ENCODE data around the gene LCORL. TPM values are rescaled to one million over a fixed set of nuclear protein-coding genes. Genes with fewer than 3 reads are reported as not detected.

LCORL gene
- polyA plus RNA-seq, 2 of the 4 experiments (the other 2 are of a cell fraction) = 6.4 to 9.7 TPM

DNA sequence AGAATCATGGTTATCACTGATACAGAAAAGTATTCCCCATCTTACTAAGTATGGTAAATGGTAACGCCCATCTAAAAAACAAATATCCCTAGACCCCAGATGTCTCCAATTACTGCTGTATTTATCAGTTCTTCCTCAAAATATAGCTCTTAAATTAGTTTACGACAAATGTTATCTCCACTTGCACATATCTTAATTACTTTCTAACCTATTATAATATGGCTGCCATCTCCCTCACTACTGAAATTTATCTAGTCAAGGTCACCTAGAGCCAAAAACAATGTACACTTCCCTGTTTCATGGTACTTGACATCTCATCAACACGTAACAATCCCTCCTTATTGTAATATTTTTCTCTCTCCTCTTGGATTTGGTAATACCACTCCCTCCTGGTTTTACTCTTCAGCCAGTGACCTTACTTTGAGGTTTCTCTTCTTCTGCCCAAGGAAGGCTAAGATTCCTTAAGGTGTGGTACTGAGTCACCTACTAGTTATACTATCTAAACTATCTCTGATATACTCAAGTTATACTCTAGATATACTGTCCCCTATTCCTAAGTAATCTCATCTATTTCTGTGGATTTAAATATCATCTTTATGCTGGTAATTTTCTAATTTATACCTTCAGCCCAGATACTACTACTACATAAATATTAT is 8.6 kb downstream of the LCORL start:
- FAIRE-seq (no peak), DNase-seq (ENCODE audit: low read depth in 1 of 2, low spot score in 1 of 2) (no peak), ATAC-seq (no peak)
- no peak for TF ChIP-seq CHD2 (IDR thresholded peaks at IDR 0.05; ENCODE audit: low read length, partially characterized antibody)
- no peak for TF ChIP-seq PHF8 (IDR thresholded peaks at IDR 0.05; ENCODE audit: borderline replicate concordance, low read depth)
- TF ChIP-seq BHLHE40 (IDR thresholded peaks at IDR 0.05; ENCODE audit: low read depth, low read length) = no peak
- TF ChIP-seq, protein P1, sequence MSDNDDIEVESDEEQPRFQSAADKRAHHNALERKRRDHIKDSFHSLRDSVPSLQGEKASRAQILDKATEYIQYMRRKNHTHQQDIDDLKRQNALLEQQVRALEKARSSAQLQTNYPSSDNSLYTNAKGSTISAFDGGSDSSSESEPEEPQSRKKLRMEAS (IDR thresholded peaks at IDR 0.05) = no peak
- no peak for TF ChIP-seq EHF (CRISPR knock-in tag; IDR thresholded peaks at IDR 0.05)
- TF ChIP-seq, protein P2, sequence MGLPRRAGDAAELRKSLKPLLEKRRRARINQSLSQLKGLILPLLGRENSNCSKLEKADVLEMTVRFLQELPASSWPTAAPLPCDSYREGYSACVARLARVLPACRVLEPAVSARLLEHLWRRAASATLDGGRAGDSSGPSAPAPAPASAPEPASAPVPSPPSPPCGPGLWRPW (IDR thresholded peaks at IDR 0.05) = no peak
- TF ChIP-seq, protein P3, sequence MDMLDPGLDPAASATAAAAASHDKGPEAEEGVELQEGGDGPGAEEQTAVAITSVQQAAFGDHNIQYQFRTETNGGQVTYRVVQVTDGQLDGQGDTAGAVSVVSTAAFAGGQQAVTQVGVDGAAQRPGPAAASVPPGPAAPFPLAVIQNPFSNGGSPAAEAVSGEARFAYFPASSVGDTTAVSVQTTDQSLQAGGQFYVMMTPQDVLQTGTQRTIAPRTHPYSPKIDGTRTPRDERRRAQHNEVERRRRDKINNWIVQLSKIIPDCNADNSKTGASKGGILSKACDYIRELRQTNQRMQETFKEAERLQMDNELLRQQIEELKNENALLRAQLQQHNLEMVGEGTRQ (IDR thresholded peaks at IDR 0.05) = no peak
- TF ChIP-seq MAFK (IDR thresholded peaks at IDR 0.05; ENCODE audit: partially characterized antibody) = no peak
- no peak for TF ChIP-seq SREBF2 (IDR thresholded peaks at IDR 0.05)
- no peak for TF ChIP-seq FOSB (CRISPR knock-in tag; IDR thresholded peaks at IDR 0.05)
- no peak for TF ChIP-seq HOXB13 (CRISPR knock-in tag; IDR thresholded peaks at IDR 0.05; ENCODE audit: low read depth)
- TF ChIP-seq, protein P4, sequence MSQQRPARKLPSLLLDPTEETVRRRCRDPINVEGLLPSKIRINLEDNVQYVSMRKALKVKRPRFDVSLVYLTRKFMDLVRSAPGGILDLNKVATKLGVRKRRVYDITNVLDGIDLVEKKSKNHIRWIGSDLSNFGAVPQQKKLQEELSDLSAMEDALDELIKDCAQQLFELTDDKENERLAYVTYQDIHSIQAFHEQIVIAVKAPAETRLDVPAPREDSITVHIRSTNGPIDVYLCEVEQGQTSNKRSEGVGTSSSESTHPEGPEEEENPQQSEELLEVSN (IDR thresholded peaks at IDR 0.05; ENCODE audit: borderline replicate concordance, low read depth) = no peak
- TF ChIP-seq ZFP36 (IDR thresholded peaks at IDR 0.05; ENCODE audit: borderline replicate concordance, partially characterized antibody) = no peak
- no peak for TF ChIP-seq JUN (IDR thresholded peaks at IDR 0.05)
- TF ChIP-seq ESRRA (IDR thresholded peaks at IDR 0.05; ENCODE audit: borderline replicate concordance, low read length) = no peak
- no peak for TF ChIP-seq HEYL (CRISPR knock-in tag; IDR thresholded peaks at IDR 0.05)
- TF ChIP-seq POLR2AphosphoS2 (conservative IDR thresholded peaks at IDR 0.05; ENCODE audit: low read length) = no peak
- Histone ChIP-seq H3K9me3 (no peaks in the 10 kb centered on the region), H3K4me2 (no peak overlapping the region), H3K4me3 (no peak overlapping the region), H3K4me1 (no peaks in the 10 kb centered on the region), H3K27ac (no peak overlapping the region)
- CTCF ChIA-PET = interaction anchor here (0.7 kb wide), 1 partner anchor 9 kb away, joined by 3 read pairs; no protein-coding TSS in a partner anchor
- 94% methylated on average over 3 of the region's 3 CpGs for WGBS (ENCODE audit: missing lambda C conversion rate)
- POLR2A ChIA-PET = no interaction called here

DNA sequence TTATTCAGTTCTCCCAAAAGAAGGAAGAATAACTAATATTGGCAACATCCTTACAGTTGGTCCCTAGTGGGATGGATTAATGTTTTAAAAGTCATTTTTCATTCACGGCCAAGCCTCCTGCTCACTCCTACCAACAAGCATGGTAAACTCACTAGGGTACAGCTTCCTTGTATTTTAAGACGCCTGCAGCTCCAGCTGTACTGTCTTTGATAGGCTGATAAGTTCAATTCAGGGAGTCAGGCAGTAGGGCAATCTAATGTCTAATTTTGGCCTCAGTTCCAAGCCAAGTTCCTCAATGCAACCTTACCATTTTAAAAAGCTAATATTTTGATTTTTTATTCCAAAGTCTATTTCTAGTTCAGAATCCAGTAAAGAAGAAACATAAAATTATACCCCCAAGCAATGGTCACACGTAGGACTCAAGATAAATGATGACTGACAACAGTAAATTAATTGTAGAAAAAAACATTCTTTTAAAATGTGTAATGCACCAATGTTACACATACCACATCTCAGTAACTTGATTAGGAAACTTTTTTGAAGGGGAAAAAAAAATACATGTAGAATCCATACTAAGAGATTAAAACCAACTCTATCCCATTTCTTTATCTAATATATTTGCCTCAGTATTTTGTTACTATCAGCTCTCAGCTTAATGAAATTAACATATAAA is 9.3 kb downstream of the LCORL start:
- ATAC-seq (no peak), FAIRE-seq (no peak), DNase-seq (ENCODE audit: low read depth in 1 of 2, low spot score in 1 of 2) (no peak)
- H3K4me3 ChIP-seq = no peak overlapping the region
- ChIA-PET CTCF (interaction anchor here (0.7 kb wide), 1 partner anchor 10 kb away, joined by 3 read pairs; no protein-coding TSS in a partner anchor), POLR2A (no interaction called here)
- WGBS (ENCODE audit: missing lambda C conversion rate) = 90% methylated on average over 3 of the region's 3 CpGs
- no peaks in the 10 kb centered on the region for H3K9me3 ChIP-seq
- no peak overlapping the region for H3K4me2 ChIP-seq
- H3K27ac ChIP-seq = no peak overlapping the region
- TF ChIP-seq, protein P4 (IDR thresholded peaks at IDR 0.05; ENCODE audit: borderline replicate concordance, low read depth) = no peak
- TF ChIP-seq FOSB (CRISPR knock-in tag; IDR thresholded peaks at IDR 0.05) (no peak), EHF (CRISPR knock-in tag; IDR thresholded peaks at IDR 0.05) (no peak), ZFP36 (IDR thresholded peaks at IDR 0.05; ENCODE audit: borderline replicate concordance, partially characterized antibody) (no peak), JUNB (IDR thresholded peaks at IDR 0.05) (no peak), TP53 (CRISPR knock-in tag; IDR thresholded peaks at IDR 0.05) (no peak), ZSCAN20 (CRISPR knock-in tag; IDR thresholded peaks at IDR 0.05) (no peak), MAZ (IDR thresholded peaks at IDR 0.05; ENCODE audit: borderline replicate concordance, low read depth, low read length) (no peak), TFCP2L1 (CRISPR knock-in tag; IDR thresholded peaks at IDR 0.05) (no peak), HOXB5 (CRISPR knock-in tag; IDR thresholded peaks at IDR 0.05) (no peak), RARB (CRISPR knock-in tag; IDR thresholded peaks at IDR 0.05) (no peak), SMC3 (IDR thresholded peaks at IDR 0.05) (no peak), GATA3 (IDR thresholded peaks at IDR 0.05; ENCODE audit: borderline replicate concordance) (no peak), RCOR1 (IDR thresholded peaks at IDR 0.05; ENCODE audit: low read depth, low read length) (no peak), NFE2L2 (conservative IDR thresholded peaks at IDR 0.05; ENCODE audit: low read length) (no peak), RFX5 (IDR thresholded peaks at IDR 0.05) (no peak), CHD2 (IDR thresholded peaks at IDR 0.05; ENCODE audit: low read length, partially characterized antibody) (no peak), EHMT2 (IDR thresholded peaks at IDR 0.05; ENCODE audit: low read depth) (no peak)
- TF ChIP-seq, protein P5, sequence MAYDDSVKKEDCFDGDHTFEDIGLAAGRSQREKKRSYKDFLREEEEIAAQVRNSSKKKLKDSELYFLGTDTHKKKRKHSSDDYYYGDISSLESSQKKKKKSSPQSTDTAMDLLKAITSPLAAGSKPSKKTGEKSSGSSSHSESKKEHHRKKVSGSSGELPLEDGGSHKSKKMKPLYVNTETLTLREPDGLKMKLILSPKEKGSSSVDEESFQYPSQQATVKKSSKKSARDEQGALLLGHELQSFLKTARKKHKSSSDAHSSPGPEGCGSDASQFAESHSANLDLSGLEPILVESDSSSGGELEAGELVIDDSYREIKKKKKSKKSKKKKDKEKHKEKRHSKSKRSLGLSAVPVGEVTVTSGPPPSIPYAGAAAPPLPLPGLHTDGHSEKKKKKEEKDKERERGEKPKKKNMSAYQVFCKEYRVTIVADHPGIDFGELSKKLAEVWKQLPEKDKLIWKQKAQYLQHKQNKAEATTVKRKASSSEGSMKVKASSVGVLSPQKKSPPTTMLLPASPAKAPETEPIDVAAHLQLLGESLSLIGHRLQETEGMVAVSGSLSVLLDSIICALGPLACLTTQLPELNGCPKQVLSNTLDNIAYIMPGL (CRISPR knock-in tag; IDR thresholded peaks at IDR 0.05; ENCODE audit: borderline replicate concordance) = no peak
- TF ChIP-seq, protein P2 (IDR thresholded peaks at IDR 0.05) = no peak
- H3K4me1 ChIP-seq = no peaks in the 10 kb centered on the region

Data from A549 (cell line).